H4 (cell line): ENCODE data around the gene FOXRED1. TPM values are rescaled to one million over a fixed set of nuclear protein-coding genes. Genes with fewer than 3 reads are reported as not detected.
"Not testable (repeated sequence)": the region's sequence is repeated elsewhere in the genome, so short reads cannot be mapped to it uniquely, and the experiment has no call there.

Source experiments
- DNase-seq: peaks from one replicate; pipeline ENCODE4 v3.0.0-alpha.2; 2015; ENCODE audit warnings: low spot score
- total RNA-seq: library from RNA; depleted of rRNA; stranded (reverse); fragments of >200 nt; shearing (Covaris generic); gene quantifications from 2 replicates; pipeline ENCODE4 v1.2.3, GENCODE V29; 2014; rRNA removed

FOXRED1 gene
- 29.0 and 40.3 TPM in 2 replicates for total RNA-seq

DNA sequence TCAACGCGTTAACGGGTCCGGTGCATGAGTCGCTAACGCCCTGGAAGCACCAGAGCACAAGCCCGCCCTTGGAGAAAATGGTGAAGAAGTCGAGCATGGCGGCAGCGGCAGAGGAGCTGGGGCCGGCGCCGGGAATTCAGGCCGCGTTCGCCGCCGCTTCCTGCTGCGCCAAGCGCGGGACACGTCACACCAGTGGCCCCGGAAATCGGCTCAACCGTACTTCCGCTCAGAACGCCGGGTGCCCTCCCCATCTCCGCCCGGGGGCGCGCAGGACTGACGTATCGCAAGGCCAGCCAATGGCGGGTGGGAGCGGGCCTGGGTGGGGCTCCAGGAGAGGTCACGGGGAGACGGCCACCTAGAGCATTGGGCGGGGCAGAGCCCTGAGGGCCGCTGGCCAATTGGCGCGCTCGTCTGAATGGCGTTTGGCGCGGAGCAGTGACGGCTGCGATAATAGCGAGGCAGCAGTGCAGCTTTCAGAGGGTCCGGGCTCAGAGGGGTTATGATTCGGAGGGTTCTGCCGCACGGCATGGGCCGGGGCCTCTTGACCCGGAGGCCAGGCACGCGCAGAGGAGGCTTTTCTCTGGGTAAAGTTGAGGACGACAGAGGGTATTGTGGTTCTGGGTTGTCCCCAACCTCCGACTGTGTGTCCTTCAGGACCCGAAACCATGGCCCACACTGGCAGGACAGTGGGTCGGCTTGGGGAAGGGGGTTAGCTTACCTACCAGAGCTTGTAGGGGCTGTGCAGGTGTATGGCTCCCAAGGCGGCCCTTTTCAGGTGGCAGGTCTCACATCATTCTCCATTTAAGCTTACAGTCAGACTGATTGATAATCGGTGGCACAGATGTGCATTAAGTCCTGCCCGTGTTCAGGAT, at the start of gene FOXRED1, which contains the start of gene SRPRA:
FOXRED1 (plus strand) TSS at position 447 of the 872 bp plus-strand sequence; CDS start at position 500, 53 bp downstream.
SRPRA (minus strand) TSS at position 188 of the 872 bp plus-strand sequence; CDS start at position 97, 91 bp downstream.
- peak; percentile 98 for DNase-seq

DNA sequence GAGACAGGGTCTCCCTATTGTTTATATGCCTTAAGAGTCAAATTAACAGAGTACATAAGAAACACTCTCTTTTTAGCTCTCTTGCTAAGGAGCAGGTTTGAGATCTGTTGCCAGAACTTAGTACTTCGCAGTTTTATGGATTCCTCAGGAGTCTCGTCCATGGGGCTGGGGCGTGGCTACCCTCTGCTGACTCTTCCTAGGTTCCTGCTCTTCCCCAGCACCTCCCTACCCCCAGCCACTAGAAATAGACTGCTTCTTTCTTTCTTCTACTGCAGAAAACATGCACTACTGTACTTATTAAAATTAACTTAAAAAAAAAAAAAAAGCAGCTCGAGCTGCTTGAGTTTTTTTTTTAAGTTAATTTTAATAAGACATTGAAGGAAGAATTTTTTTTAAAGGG, 49.4 kb upstream of the FOXRED1 start:
- DNase-seq: no peak

DNA sequence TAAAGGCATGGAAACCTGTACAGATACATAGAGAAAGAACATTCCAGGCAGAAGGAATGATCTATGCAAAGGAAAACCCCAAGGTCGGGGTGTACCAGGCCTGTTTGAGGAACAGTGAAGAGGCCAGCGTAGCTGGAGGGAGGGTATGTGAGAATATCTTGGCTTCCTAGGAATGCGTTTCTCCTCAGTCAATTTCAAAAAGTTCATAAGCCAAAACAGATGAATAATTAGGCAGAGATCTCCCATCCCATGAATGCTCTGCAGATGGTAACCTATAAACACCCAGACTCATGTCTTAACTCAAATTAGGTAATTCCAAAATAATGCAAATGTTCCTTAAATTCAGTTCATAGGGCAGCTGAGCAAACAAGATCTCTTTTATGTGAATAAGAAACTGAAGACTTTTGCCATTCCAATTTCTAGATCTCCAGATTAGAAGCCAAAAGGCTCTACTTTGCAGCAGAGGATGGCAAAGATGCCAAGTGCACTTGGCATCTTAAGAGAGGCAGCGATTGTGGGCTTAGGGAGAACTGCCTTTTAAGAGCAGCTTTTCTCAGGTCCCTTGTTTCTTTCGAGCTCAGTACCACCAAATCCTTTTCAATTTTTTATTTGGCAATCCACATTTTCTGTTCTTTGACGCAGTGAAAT, 44.2 kb upstream of the FOXRED1 start:
- DNase-seq: no peak

DNA sequence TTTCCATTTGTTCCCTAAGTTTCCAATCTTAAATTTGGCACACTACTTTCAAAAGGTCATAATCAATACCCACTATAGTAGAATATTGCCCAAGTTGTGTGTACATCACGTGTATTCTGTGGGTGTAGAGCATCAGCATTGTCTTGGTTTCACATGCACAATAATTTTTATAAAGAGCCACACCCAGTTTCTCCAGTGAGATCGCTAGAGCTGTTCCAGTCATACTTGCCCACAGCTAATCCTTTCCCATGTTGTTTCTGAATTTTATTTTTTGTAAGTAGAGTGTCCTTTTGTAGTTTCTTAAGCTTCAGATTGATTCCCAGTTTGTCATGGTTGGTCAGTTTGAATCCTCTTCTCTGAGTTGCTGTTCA, 43.7 kb upstream of the FOXRED1 start:
- DNase-seq: no peak

DNA sequence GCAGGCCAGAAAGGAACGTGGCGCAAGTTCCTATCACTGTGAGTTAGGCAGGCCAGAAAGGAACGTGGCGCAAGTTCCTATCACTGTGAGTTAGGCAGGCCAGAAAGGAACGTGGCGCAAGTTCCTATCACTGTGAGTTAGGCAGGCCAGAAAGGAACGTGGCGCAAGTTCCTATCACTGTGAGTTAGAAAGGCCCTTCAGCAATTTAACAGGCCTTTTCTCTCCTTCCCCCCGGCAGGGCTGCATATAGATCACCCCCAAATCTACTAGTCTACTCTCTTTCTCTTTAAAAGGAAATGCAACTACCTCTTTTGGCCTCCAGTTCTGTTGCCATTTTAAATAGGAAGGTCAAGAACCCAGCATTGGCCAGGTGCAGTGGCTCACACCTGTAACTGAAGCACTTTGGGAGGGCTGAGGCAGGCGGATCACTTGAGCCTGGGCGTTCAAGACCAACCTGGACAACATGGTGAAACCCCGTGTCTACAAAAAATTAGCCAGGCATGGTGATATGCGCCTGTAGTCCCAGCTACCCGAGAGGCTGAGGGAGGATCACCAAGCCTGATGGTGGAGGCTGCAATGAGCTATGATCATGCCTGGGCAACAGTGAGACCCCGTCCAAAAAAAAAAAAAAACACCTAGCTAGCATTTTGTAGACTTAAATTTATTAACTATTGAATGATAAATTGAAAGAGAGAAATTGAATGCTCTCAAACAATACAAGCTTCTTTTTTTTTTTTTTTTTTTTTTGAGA, 42.4 kb upstream of the FOXRED1 start:
- DNase-seq: no peak

DNA sequence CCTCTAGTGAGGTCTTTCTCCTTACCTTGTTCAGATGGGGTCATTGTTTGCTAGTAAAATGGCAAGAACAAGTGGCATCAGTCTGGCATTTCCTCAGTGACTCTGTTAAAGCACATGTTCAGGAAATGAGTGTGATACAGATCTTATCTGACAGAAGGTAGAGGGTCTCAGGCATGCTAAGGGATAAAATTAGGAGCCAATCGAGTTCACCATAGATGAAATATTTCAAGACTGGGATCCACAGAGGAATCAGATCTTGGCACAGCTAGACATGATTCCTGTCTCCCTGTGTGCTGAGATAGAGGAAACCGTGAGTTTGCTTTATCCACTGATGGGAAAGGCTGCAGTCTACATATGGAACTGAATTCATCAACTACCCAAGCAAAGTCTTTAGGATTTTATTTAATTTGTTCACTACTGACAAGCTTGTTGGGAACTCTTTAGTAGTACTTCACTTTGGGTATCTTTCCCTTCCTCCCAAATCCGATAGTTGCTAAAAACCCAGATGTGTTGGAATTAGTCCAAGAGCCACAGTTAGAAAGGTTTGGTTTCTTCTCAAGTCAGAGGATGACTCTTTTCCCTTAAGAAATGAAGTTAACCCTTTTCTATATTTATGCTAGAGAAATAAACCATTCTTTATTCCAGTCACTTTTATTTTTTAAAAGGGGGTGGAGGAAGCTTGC, 39.0 kb upstream of the FOXRED1 start:
- no peak for DNase-seq

DNA sequence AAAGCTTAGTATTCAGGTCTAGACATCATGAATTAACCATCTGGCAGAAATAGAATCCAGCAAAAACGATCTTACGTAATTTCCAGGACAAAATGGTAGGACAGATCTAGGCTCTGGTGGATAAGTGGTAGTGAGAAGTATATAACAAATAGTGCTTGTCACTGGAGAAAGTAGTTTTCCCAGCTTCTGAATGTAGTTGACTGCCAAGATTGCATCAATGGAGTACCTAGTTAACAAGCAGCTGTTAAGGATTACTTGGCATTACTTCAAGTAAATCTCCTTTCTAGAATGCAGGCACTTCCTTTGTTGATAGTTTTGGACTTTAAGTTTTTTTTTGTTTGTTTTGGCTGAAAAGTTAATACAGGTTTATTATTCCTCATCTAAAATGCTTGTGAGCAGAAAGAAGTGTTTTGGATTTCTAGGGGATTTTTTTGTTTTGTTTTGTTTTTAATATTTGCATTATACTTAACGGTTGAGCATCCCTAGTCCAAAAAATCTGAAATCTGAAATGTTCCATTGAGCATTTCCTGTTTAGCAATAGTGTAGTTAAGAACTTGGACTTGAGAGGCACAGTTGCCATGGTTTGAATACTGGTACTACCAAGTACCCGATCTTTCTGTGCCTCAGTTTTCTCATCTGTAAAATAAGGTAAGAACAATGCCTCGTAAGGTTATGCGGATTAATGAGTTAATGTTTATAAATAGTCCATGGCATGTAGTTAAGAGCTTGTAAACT, 37.1 kb upstream of the FOXRED1 start:
- DNase-seq: peak; percentile 58

DNA sequence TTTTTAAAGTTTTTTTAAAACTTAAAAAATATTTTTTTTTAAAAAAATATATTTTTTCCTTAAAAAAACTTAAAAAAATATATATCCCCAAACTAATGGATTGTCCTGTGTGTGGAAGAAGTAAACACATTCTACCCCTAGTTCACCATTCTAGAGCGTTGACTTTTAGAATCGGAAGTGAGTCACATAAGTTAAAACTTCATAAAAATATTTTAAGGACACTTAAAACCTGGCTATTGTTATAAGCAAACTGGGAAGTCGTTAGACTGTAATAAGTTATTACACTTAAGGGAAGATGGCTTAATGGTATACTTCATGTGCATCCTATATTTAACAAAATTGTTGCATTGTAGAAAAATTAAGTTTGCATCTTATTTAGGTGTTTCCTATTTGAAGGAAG, 36.3 kb upstream of the FOXRED1 start:
- DNase-seq: no peak

DNA sequence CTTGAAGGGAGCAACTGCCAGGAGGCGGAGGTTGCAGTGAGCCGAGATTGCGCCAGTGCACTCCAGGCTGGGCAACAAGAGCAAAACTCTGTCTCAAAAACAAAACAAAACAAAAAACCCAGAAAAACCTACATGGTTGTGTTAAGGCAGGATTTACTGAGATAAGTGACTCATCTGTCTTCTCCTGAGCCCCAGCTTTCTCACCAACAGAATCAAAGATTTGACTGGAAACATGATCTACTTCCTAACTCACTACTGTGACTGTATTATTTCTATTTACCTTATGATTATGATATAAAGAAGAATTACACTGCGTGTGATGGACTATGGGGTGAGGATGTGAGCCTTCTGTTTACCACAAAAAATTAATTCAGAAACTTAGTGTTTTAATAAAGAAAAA, 35.6 kb upstream of the FOXRED1 start:
- DNase-seq: no peak

DNA sequence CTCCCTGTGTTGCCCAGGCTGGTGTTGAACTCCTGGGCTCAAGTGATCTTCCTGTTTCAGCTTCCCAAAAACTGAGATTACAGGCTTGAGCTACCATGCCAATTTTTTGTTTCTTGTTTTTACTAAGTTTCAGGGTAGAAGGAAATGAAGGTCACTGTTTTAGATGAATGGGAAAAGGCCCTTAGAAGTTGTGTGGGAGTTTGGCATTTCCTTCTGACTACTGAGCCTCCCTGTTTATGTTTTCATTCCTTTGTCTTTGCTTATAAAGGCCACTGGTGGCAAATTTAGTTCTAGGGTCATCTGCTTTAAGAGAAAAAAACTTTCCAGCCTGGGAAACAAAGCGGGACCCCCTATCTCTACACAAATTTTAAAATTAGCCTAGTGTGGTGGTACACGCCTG, 22.3 kb upstream of the FOXRED1 start:
- no peak for DNase-seq

DNA sequence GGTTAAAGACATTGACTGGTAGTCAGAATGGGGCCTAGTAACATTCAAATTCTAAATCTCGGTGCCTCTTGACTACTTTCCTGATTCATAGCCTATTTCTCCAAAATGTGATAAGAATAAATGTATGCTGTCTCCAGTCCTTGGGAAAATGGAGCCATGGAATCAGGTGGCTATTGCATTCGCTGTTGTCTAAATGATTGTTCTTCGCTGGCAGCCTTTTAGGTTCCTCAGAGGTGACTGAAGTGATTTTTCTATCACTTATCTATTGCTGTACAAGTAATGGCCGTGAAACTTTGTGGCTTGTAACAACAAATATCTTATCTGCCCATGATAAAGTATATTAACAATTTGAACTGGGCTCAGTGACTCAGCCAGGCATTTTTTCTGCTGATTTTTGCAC, 15.7 kb upstream of the FOXRED1 start:
- no peak for DNase-seq

DNA sequence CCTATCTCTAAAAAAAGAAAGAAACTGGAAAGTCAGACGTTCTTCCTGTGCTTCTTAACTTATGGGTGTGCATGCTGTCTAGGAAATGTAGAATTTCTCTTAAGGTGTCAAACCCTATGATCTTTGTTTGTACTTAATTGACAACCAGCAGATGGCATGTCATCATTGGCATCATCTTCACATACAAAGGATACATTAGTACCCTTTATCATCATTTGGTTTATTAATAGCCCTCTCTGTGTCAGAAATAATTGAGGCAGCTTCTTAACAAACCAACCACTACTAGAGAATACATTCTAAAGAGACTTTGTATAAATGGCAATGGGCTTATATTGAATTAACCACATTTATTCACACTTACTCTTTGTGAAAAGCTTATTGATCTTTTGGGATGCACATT, 14.1 kb upstream of the FOXRED1 start:
- DNase-seq: no peak

DNA sequence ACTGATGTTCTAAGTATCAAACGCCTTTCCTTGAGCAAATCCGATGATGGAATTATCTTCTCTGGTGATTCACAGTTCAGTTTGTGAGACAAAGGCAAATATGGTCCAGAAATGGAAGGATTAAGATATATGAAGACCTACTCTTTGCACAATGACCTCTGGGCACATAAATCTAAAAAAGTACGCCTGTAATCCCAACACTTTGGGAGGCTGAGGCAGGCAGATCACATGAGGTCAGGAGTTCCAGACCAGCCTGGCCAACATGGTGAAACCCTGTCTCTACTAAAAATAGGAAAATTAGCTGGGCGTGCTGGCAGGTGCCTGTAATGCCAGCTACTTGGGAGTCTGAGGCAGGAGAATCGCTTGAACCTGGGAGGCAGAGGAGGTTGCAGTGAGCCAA, 13.4 kb upstream of the FOXRED1 start:
- DNase-seq: not testable (repeated sequence)

DNA sequence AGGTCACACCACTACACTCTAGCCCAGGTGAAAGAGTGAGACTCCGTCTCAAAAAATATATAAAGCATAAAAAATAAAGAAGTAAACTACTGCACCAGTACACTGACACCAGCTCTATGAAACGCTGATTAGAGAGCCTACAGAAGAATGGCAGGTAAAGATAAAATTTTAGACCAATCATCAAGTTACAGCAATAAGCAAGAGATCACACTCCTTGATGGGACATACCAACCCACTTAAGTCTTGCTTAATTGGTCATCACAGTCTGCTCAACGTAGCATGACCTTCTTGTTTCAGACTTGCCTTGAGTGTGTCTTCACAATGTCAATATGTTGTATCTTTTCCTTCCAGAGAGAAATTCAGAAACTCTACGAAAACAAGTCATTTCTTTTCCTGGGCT, 12.7 kb upstream of the FOXRED1 start:
- DNase-seq: no peak

DNA sequence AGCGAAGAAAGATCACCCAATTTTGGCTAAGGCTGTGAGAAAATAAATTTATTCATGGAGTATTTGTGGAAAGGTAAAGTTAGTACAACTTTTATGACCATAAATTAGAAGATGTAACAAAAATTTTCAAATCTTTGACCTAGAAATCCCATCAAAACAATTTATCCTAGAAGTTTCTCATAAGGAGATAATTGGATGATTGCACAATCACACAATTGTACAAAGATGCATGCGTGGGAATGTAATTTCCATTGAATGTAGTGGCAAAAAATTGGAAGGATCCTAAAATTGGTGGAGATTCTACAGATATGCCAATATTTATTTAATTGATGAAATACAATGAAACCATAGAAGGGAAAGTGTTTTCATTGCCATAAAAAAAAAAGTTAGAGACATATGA, 11.8 kb upstream of the FOXRED1 start:
- DNase-seq: no peak

DNA sequence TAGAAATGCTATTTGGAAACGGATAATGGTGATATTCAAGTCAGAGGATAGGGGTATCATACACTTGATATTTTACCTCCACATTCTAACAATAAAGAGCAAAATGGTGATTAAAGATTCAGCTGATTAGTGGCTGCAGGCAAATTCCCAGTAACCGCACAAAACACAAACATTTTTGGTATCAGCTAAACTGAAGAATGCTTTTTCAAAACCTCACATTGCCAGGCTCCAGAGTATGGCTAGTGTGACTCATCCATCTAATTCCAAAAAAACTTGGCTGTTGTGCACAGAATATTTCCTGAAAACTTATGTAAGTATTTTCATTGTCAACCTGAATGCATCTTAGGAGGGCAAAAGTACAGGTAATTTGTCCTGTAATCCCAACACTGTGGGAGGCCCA, 11.2 kb upstream of the FOXRED1 start:
- DNase-seq: peak; percentile 52

DNA sequence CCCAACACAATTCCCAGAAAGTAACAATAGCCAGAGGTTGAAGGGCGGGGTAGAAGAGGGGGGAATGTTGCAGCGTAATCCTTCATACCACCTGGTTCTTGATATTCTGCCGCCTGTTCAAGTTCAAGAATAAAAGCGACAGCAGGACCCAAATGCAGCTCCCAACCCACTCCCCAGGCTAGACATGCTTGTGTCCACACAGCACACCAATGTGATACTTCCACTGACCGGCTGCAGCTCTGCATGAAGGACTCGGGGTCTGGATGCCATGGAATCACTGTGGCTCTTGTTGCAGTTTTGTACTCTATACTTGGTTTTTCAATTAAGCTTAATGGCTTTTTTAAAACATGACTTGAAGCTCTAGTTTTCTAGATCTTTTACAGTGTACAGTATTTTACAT, 6.7 kb upstream of the FOXRED1 start:
- DNase-seq: no peak

DNA sequence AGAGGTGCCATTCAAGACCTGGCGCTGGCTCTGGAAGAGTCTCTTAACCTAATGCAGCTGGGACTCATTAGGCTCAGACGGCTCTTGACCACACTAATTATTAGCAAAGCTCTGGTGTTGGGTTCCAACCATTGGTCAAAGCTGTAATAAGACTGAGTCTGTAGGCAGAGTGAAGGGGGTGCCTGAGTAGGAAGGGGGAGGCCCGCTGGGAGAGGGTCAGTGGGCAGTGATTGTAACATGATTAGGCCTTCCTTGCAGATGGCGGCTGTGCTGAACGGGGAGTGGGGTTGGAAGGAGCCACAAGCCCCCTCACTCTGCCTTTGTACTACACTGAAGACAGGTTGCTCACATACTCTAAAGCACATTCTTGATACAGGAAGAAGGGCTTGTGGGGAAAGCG, 5.5 kb upstream of the FOXRED1 start:
- no peak for DNase-seq

DNA sequence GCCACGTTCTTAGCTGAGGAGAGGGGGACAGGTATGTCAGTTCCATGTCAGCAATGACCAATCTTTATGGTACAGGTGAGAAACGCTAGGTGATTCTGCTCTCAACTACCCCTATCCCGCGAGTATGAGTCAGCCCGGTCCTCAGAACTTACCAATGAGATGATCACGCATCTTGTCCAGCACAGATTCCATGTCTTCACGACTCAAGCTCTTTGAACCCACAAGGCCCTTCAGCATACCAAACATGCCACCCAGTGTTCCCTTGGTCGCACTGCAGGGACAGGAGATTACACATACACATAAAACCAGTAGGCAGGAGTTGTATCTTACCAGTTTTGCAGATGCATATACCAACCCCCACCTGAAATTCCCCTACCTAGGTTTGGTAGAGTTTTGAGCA, 3.1 kb upstream of the FOXRED1 start:
- DNase-seq: no peak

DNA sequence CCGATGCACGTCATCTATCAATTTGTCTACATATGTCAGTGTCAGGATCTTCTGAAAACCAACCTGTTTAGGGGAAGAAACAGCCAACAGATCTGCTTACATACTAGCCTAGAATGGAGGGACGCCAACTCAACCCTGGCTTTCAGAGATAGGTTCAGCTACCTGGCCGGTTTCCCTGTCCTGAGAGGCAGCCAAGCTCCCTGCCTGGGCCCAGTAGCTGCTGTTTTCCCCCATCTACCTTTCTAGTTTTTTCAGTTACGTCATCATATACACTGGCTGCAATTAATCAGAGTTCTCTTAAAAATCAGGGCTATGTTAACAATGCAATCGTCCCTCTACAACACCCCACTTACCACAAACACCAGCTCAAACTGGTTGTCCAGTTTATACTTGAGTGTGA, 1.3 kb upstream of the FOXRED1 start:
- no peak for DNase-seq

DNA sequence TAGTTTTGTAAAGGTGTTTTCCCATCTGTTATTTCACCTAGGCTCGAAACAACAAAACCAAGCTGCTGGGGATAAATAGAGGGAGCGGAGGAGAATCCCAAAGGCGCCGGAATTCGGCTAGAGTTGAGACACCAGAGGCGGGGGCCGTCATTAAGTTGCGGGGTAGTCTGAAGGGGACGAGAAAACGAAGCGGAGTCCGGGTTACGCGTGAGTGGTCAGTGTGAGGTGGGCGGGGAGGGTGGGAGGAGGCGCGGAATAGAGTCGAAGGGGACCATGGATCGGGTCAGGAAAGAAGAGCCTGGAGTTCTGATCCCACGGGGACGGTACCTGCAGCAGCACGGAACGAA, 620 bp upstream of the FOXRED1 start:
- no peak for DNase-seq
